Activated CD4-positive, alpha-beta memory T cell treated with anti-CD3 and anti-CD28 coated beads, Interleukin-2, amount 10 ng/mL, durations not matched to agents 7 days and 5 days (primary cell): ENCODE data around the gene TAF1C. TPM values are rescaled to one million over a fixed set of nuclear protein-coding genes. Genes with fewer than 3 reads are reported as not detected.

ENCODE experiments used
- CTCF ChIA-PET: fragments of 350-600 bp; sonication (Branson Sonifier 250); formaldehyde crosslinking; loops from one replicate; lab custom pipeline; 2021; ENCODE audit warnings: antibody characterized with exemption, inconsistent platforms; lab: Charles Lee
- POLR2A ChIA-PET: fragments of 350-600 bp; sonication (Branson Sonifier 250); formaldehyde crosslinking; loops from one replicate; lab custom pipeline; 2021; ENCODE audit warnings: antibody characterized with exemption; lab: Charles Lee
- DNase-seq: peaks from one replicate; pipeline ENCODE4 v3.0.0-alpha.2; 2020
- H3K27ac Mint-ChIP-seq: one replicate; pipeline ENCODE4 v1.8.0; 2021; ENCODE audit warnings: mild to moderate bottlenecking, mixed read lengths
- H3K27me3 Mint-ChIP-seq: one replicate; pipeline ENCODE4 v1.8.0; 2021; ENCODE audit warnings: mixed read lengths
- H3K36me3 Mint-ChIP-seq: one replicate; pipeline ENCODE4 v1.8.0; 2021; ENCODE audit warnings: low read depth, mixed read lengths
- H3K4me1 Mint-ChIP-seq: one replicate; pipeline ENCODE4 v1.8.0; 2021; ENCODE audit warnings: mixed read lengths
- H3K4me3 Mint-ChIP-seq: one replicate; pipeline ENCODE4 v1.8.0; 2021; ENCODE audit warnings: mild to moderate bottlenecking, mixed read lengths
- H3K9me3 Mint-ChIP-seq: one replicate; pipeline ENCODE4 v1.8.0; 2021; ENCODE audit warnings: mixed read lengths
- total RNA-seq, 2 experiments: library from RNA; stranded (reverse); gene quantifications; one replicate each; pipeline ENCODE4 v1.2.3, GENCODE V29; 2021

TAF1C gene
- total RNA-seq, 2 experiments from 2014 or later = 47.2 to 51.9 TPM

DNA sequence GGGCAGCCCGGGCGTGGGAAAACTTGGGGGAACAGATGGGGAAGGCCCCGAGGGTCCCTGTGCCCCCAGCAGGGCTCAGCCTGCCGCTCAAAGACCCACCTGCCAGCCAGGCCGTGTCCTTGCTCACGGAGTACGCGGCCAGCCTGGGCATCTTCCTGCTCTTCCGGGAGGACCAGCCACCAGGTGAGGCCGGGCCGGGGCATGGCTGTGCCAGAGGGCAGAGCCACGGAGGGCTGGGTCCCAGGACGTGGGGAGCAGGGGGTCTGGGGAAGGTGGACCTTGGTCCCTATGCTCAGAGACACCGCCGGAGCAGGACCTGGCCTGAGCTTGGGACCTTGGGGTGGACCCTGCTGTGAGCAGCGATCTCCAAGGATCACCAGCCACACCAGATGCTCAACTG lies 4.6 kb upstream of the TAF1C start:
- H3K27me3 Mint-ChIP-seq = no peaks in the 10 kb centered on the region
- ChIA-PET POLR2A (no interaction called here), CTCF (no interaction called here)
- H3K4me3 Mint-ChIP-seq = no peak overlapping the region
- peaks cover 3% of the 10 kb centered on the region for H3K36me3 Mint-ChIP-seq
- no peaks in the 10 kb centered on the region for H3K9me3 Mint-ChIP-seq
- DNase-seq = no peak
- no peak overlapping the region for H3K27ac Mint-ChIP-seq
- H3K4me1 Mint-ChIP-seq = peaks cover 21% of the 10 kb centered on the region

DNA sequence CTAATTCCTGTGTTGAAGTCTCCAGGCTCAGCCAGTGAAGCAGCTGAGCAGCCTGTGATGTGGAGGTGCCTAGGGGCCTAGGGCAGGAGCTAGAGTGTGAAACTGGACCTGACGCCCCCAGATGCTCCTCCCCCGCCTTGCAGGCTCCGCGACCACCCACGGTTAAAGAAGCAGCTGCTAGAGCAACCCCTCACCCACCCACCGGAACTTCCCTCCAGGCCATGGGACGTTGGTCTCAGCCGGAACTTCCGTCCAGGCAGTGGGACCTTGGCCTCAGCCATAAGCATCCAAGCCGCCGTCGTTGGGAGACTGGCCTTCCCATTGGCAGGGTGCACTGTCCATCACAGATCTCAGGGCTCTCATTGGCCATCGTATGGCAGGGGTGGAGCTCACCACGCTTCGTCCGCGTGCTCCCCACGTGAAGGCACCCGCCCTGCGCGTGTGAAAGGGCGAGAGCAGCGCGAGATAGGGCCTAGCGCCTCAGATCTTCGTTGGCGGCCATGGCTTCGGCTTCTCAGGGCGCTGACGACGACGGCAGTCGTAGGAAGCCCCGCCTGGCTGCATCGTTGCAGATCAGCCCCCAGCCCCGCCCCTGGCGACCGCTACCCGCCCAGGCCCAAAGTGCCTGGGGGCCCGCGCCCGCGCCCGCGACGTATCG lies 4.0 kb upstream of the TAF1C start, which contains the start of gene ADAD2:
Gene ADAD2, plus strand, starts transcription at position 427 of the 658 bp plus-strand sequence. Its CDS starts 74 bp downstream, at position 501.
- Mint-ChIP-seq H3K36me3 (peaks cover 3% of the 10 kb centered on the region), H3K27ac (no peak within 1 kb of the TSS), H3K27me3 (no peaks in the 10 kb centered on the region), H3K9me3 (no peaks in the 10 kb centered on the region), H3K4me1 (peaks cover 26% of the 10 kb centered on the region), H3K4me3 (no peak within 1 kb of the TSS)
- ChIA-PET CTCF (no interaction called here), POLR2A (no interaction called here)
- no peak for DNase-seq

DNA sequence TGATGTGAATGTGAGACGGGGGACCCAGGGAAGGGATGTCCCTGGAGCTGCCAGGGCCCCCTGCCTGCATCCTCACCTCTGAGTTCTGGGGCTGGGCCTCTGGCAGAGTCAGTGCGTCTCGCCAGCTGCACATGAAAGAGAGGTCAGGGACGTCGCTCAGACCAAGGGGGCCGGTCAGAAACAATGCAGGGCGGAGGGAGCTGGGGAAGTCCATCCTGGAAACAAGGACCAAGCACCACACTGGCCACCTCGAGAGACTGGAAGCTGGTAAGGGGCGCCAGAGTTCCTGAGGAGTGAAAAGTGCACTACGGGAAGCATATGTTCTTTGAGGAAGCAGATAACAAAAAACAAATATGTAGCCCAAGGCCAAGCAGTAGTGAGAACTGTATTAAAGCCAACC lies 2.1 kb downstream of the TAF1C start:
- DNase-seq = no peak
- no peaks in the 10 kb centered on the region for H3K27me3 Mint-ChIP-seq
- peak overlapping the region; percentile 93 for H3K4me3 Mint-ChIP-seq
- H3K36me3 Mint-ChIP-seq = peaks cover 17% of the 10 kb centered on the region
- ChIA-PET POLR2A (no interaction called here), CTCF (interaction anchor here (1.0 kb wide), 1 partner anchor 100 kb away, joined by 3 read pairs; no protein-coding TSS in a partner anchor)
- peak overlapping the region; percentile 40 for H3K27ac Mint-ChIP-seq
- H3K4me1 Mint-ChIP-seq = peaks cover 22% of the 10 kb centered on the region
- no peaks in the 10 kb centered on the region for H3K9me3 Mint-ChIP-seq

GRCh38 chr16:84183911-84184591 lies 2.8 kb downstream of the TAF1C start:
- Mint-ChIP-seq H3K27ac (no peak overlapping the region), H3K36me3 (peaks cover 17% of the 10 kb centered on the region), H3K4me1 (peaks cover 22% of the 10 kb centered on the region), H3K27me3 (no peaks in the 10 kb centered on the region), H3K9me3 (no peaks in the 10 kb centered on the region), H3K4me3 (no peak overlapping the region)
- POLR2A ChIA-PET = no interaction called here
- CTCF ChIA-PET = interaction anchor here (1.0 kb wide), 1 partner anchor 99 kb away, joined by 3 read pairs; no protein-coding TSS in a partner anchor
- no peak for DNase-seq

- peaks cover 22% of the 10 kb centered on the region for H3K4me1 Mint-ChIP-seq
- no peaks in the 10 kb centered on the region for H3K9me3 Mint-ChIP-seq
- ChIA-PET CTCF (no interaction called here), POLR2A (no interaction called here)
- no peak for DNase-seq
- no peak overlapping the region for H3K4me3 Mint-ChIP-seq
- peaks cover 17% of the 10 kb centered on the region for H3K36me3 Mint-ChIP-seq
- H3K27ac Mint-ChIP-seq = no peak overlapping the region
- H3K27me3 Mint-ChIP-seq = no peaks in the 10 kb centered on the region
Measured at GRCh38 chr16:84183572-84183875, 3.3 kb downstream of the TAF1C start.

DNA sequence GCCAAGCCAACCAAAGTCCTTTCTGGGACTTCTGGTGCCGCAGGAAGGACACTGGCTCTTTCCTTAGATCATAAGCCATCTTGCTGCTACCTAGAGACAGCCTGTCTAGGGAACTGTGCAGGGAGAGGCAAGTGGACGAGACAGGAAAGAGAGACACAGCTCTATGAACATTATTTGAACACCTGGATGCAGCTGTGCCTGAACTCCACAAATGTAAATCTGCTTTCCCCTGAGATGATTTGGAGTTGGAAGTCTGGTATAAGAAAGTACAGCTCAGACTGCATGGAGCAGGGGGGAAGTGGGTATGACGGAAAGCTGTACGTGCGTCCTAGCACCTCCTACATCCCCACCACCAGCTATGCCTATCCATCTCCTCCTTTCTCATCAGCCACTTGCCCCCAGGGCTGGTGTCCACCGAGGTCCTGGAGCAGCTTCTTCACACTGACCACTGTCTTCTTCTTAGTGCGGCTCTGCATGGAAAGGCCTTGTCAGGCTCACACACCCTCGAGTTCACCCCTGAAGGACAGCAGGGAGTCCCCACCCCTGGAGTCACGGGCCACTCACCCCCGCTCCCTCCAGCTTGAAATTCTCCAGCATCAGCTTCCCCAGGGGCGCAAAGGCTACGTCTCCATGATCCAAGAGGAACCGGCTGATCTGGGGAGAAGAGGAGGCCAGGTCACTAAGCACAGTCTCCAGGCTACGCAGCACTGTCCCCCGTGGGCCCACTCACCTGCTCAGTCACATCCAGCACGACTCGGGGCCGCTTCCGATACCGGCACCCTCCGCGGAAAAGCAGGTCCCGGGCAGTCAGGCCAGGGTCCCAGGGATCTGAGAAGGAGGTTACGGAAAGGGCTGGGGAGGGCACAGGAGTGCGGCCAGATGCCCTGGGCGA lies 3.9 kb downstream of the TAF1C start:
- Mint-ChIP-seq H3K4me1 (peaks cover 22% of the 10 kb centered on the region), H3K27ac (no peak overlapping the region), H3K27me3 (no peaks in the 10 kb centered on the region), H3K9me3 (no peaks in the 10 kb centered on the region), H3K4me3 (no peak overlapping the region), H3K36me3 (peaks cover 18% of the 10 kb centered on the region)
- DNase-seq = no peak
- POLR2A ChIA-PET = interaction anchor here (0.9 kb wide), 1 partner anchor 10 kb away, joined by 3 read pairs; no protein-coding TSS in a partner anchor
- CTCF ChIA-PET = interaction anchor here (1.5 kb wide), 1 partner anchor 95 kb away, joined by 3 read pairs; no protein-coding TSS in a partner anchor

GRCh38 chr16:84182104-84182503 lies 4.8 kb downstream of the TAF1C start:
- ChIA-PET CTCF (interaction anchor here (1.5 kb wide), 1 partner anchor 94 kb away, joined by 3 read pairs; no protein-coding TSS in a partner anchor), POLR2A (interaction anchor here (0.9 kb wide), 1 partner anchor 9 kb away, joined by 3 read pairs; no protein-coding TSS in a partner anchor)
- Mint-ChIP-seq H3K27me3 (no peaks in the 10 kb centered on the region), H3K4me1 (peaks cover 22% of the 10 kb centered on the region), H3K4me3 (no peak overlapping the region), H3K9me3 (no peaks in the 10 kb centered on the region), H3K27ac (no peak overlapping the region), H3K36me3 (peaks cover 23% of the 10 kb centered on the region)
- no peak for DNase-seq

DNA sequence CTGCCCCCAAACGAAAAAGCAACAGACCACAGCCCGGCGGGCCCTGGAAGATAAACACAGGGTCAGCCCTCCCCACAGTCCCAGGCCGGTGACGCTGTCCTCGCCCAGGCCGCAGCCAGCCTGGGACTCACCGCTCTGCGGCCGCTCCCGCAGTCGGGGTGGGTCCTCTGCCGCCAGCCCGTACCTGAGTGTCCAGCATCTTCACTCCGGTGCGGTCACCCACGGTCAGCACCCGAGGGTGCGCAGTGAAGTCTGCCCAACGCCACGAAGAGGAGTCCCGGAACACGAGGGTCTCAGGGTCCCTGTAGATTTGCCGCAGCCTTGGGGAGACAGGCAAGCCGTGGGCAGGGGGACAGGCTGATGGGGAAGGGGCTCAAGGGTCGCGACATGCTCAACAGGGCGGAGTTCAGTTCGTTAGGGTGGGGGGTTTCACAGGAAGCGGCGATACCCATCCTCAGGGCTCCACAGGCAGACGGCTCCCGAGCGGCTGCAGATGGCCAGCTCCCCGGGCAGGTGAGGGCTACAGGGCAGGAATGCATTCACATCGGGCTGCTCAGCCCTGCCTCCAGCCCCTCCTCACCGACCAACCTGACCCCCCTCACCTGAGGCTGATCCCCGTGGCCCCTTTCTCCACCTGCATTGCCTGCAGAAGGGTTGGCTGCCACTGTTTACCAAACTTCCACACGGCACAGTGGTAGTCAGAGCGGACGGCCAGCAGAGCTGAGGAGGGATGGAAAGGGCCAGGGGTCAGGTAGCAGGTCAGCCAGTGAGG lies 5.5 kb downstream of the TAF1C start:
- DNase-seq = no peak
- Mint-ChIP-seq H3K4me3 (no peak overlapping the region), H3K27ac (no peak overlapping the region), H3K4me1 (peaks cover 20% of the 10 kb centered on the region), H3K27me3 (no peaks in the 10 kb centered on the region), H3K36me3 (peaks cover 20% of the 10 kb centered on the region), H3K9me3 (no peaks in the 10 kb centered on the region)
- CTCF ChIA-PET = no interaction called here
- POLR2A ChIA-PET = interaction anchor here (0.9 kb wide), 1 partner anchor 8 kb away, joined by 3 read pairs; no protein-coding TSS in a partner anchor

DNA sequence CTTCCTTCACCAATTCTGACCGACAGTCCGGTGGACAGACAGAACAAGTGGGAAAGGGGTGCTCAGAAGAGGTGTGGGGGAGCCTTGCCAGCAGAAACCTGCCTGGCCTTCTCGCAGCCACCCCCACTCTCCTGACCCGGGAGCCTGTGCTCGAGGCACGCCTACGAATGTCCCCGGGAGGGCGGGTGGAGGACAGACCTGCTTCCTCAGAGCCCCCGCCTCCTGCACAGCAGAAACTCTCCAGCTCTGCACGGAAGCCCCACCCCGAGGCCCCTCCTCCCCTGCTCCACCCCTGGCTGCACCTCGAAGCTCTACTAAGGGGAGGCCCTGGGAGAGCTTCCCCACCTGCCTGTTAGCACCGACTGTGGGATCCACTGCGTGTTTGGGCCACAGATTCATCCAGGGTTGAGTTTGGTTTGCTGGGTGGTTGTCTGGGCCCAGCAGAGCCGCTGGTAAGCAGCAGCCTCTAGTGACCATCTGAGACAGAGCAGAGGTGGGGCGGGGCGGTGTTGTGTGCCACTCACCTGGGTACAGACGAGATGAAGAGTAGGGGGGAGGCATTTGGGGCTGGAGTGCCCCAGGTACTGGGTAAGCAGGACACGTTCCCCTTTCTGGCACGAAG lies 6.2 kb downstream of the TAF1C start:
- H3K4me1 Mint-ChIP-seq = peaks cover 13% of the 10 kb centered on the region
- H3K36me3 Mint-ChIP-seq = peaks cover 20% of the 10 kb centered on the region
- H3K9me3 Mint-ChIP-seq = no peaks in the 10 kb centered on the region
- POLR2A ChIA-PET = no interaction called here
- no peak for DNase-seq
- CTCF ChIA-PET = no interaction called here
- no peaks in the 10 kb centered on the region for H3K27me3 Mint-ChIP-seq
- no peak overlapping the region for H3K4me3 Mint-ChIP-seq
- no peak overlapping the region for H3K27ac Mint-ChIP-seq

DNA sequence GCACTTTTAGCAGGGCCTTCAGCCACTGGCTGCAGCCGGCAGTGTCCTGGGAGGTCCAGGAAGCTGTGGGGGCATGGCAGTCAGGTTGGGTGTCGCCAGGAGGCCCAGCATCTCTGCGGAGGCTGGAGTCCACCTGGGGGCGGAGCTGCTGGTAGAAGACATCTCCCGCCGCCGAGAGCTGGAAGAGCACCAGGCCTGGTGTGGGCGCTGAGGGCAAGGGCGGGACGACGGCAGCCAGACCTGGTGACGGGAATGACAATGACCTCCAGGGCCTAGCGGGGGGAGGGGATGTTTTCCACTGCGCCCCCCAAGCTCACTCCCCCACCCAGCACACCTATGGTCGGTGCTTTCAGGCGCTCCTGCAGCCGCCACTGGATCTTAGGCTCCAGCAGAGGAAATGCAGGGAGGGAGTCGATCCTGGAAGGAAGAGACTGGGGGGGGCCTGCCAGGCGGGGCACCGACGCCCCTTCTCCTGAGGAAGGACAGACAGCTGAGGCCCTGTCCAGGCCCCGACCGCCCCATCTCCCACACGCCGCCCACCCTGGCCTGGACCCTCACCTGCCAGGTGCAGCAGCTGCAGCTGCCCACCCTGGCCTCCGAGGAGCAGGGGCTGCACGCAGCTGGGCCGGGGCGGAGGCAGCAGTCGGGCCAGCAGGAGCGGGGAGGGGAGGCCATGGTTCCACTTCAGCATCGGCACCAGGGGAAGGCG lies 7.1 kb downstream of the TAF1C start:
- Mint-ChIP-seq H3K36me3 (peaks cover 18% of the 10 kb centered on the region), H3K27ac (no peak overlapping the region), H3K4me3 (no peak overlapping the region), H3K4me1 (peaks cover 6% of the 10 kb centered on the region), H3K27me3 (peaks cover 5% of the 10 kb centered on the region), H3K9me3 (no peaks in the 10 kb centered on the region)
- no peak for DNase-seq
- POLR2A ChIA-PET = no interaction called here
- CTCF ChIA-PET = no interaction called here

DNA sequence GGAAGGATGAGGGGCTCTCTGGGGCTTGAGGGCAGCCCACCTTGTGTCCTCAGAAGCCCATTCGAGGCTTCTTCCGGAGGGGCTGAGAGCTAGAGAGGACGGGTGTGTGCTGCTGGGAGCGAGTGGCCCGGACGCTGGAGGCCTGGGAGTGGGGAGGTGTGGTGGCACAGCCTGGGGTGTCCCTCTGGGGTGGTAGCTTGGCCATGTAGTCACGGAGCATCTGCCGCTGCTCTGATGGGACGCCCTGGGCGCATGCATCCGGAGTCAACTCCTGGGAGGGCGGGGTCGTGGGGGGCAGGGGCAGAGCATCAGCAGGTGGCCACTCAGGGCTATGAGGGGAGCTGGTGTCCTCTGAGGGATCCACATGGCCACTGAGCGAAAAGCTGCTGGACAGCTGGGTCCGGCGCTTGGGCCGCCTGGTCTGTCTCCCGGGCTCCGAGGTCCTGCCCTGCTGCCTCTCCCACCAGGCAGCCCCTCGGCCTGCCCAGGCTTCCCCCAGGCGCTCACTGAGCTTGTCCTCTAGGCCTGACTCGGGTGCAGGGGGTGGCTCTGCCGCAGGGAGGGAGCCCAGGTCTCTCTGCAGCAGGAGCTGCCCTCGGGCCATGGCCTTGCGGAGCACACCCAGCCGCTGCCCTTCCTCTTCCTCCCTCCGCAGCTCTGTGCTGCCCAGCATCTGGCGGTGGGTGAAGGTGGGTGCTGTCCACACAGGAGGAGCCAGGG lies 7.8 kb downstream of the TAF1C start:
- Mint-ChIP-seq H3K9me3 (no peaks in the 10 kb centered on the region), H3K27me3 (peaks cover 9% of the 10 kb centered on the region), H3K27ac (no peak overlapping the region), H3K4me1 (peaks cover 2% of the 10 kb centered on the region), H3K4me3 (no peak overlapping the region), H3K36me3 (peaks cover 15% of the 10 kb centered on the region)
- POLR2A ChIA-PET = interaction anchor here (0.6 kb wide), 1 partner anchor 10 kb away, joined by 4 read pairs; no protein-coding TSS in a partner anchor
- no peak for DNase-seq
- CTCF ChIA-PET = no interaction called here
